T-helper 17 cell (primary cell): ENCODE measurements around the gene CHERP. TPM values are rescaled to one million over a fixed set of nuclear protein-coding genes. Genes with fewer than 3 reads are reported as not detected.

Experiments used
- ATAC-seq: fragments of 150-1000 bp; cut with Tn5 transposase; 2 replicates; pipeline ENCODE4 v1.10.0; 2021; ENCODE audit warnings: mild to moderate bottlenecking, moderate library complexity
- DNase-seq, 3 donors: peaks; one replicate each; pipeline versions ENCODE4 v3.0.0 to v3.0.0-alpha.2; 2020 to 2021
- H3K9me3 ChIP-seq: one replicate; pipeline ENCODE4 v1.7.0; 2013; ENCODE audit warnings: low read length, mild to moderate bottlenecking; ENCODE audit not compliant: control insufficient read depth, poor library complexity, severe bottlenecking
- H3K27ac Mint-ChIP-seq: one replicate; pipeline ENCODE4 v1.8.0; 2022; ENCODE audit warnings: mild to moderate bottlenecking, moderate library complexity, mixed read lengths
- H3K27me3 Mint-ChIP-seq: one replicate; pipeline ENCODE4 v1.8.0; 2022; ENCODE audit warnings: mixed read lengths
- H3K36me3 Mint-ChIP-seq: one replicate; pipeline ENCODE4 v1.8.0; 2022; ENCODE audit warnings: low read depth, mixed read lengths
- H3K4me1 Mint-ChIP-seq: one replicate; pipeline ENCODE4 v1.8.0; 2022; ENCODE audit warnings: mild to moderate bottlenecking, mixed read lengths
- H3K4me3 Mint-ChIP-seq: one replicate; pipeline ENCODE4 v1.8.0; 2022; ENCODE audit warnings: mild to moderate bottlenecking, moderate library complexity, mixed read lengths
- total RNA-seq, 4 donors: library from RNA in 2 of 4; stranded (reverse) in 2 of 4; gene quantifications; one replicate each; pipeline ENCODE4 v1.2.3 and lab custom pipeline; 2022 to 2026

CHERP gene
- total RNA-seq, 2 donors from 2014 or later, result 50.1 to 63.7 TPM

GRCh38 chr19:16584248-16585093 lies 42.2 kb upstream of the CHERP start:
- no peaks in the 10 kb centered on the region for H3K36me3 Mint-ChIP-seq
- H3K4me1 Mint-ChIP-seq, result peaks cover 55% of the 10 kb centered on the region
- ATAC-seq (peak; percentile 77), DNase-seq (peak; percentile 76 to 91 (median 82))
- H3K4me3 Mint-ChIP-seq, result peak overlapping the region; percentile 88
- H3K9me3 ChIP-seq, result no peaks in the 10 kb centered on the region
- no peaks in the 10 kb centered on the region for H3K27me3 Mint-ChIP-seq
- peak overlapping the region; percentile 97 for H3K27ac Mint-ChIP-seq

- Mint-ChIP-seq H3K27ac (peak overlapping the region; percentile 97), H3K36me3 (peaks cover 2% of the 10 kb centered on the region), H3K27me3 (no peaks in the 10 kb centered on the region), H3K4me3 (peak overlapping the region; percentile 88), H3K4me1 (peaks cover 46% of the 10 kb centered on the region)
- DNase-seq (no peak), ATAC-seq (no peak)
- no peaks in the 10 kb centered on the region for H3K9me3 ChIP-seq
Measured at GRCh38 chr19:16582486-16583261, 40.4 kb upstream of the CHERP start.

- ATAC-seq (no peak), DNase-seq (no peak)
- peaks cover 44% of the 10 kb centered on the region for H3K4me1 Mint-ChIP-seq
- H3K27ac Mint-ChIP-seq, result peak overlapping the region; percentile 62
- H3K4me3 Mint-ChIP-seq, result no peak overlapping the region
- no peaks in the 10 kb centered on the region for H3K27me3 Mint-ChIP-seq
- H3K9me3 ChIP-seq, result no peaks in the 10 kb centered on the region
- H3K36me3 Mint-ChIP-seq, result peaks cover 2% of the 10 kb centered on the region
Measured at GRCh38 chr19:16581971-16582343, 39.7 kb upstream of the CHERP start.

GRCh38 chr19:16581145-16581970 lies 39.1 kb upstream of the CHERP start:
- DNase-seq (no peak), ATAC-seq (no peak)
- Mint-ChIP-seq H3K27ac (peak overlapping the region; percentile 62), H3K4me3 (no peak overlapping the region), H3K4me1 (peaks cover 43% of the 10 kb centered on the region), H3K27me3 (no peaks in the 10 kb centered on the region), H3K36me3 (peaks cover 2% of the 10 kb centered on the region)
- H3K9me3 ChIP-seq, result no peaks in the 10 kb centered on the region

GRCh38 chr19:16579381-16579780 lies 37.1 kb upstream of the CHERP start:
- no peak overlapping the region for H3K4me3 Mint-ChIP-seq
- peak overlapping the region; percentile 47 for H3K27ac Mint-ChIP-seq

GRCh38 chr19:16577531-16577985 lies 35.3 kb upstream of the CHERP start:
- Mint-ChIP-seq H3K4me3 (no peak overlapping the region), H3K27ac (no peak overlapping the region), H3K4me1 (peaks cover 34% of the 10 kb centered on the region), H3K36me3 (peaks cover 5% of the 10 kb centered on the region), H3K27me3 (no peaks in the 10 kb centered on the region)
- H3K9me3 ChIP-seq, result no peaks in the 10 kb centered on the region
- no peak for DNase-seq
- ATAC-seq, result no peak

More at GRCh38 chr19:16579381-16579780, 37.1 kb upstream of the CHERP start:
- Mint-ChIP-seq H3K4me1 (peaks cover 32% of the 10 kb centered on the region), H3K36me3 (peaks cover 5% of the 10 kb centered on the region), H3K27me3 (no peaks in the 10 kb centered on the region)
- DNase-seq, result no peak
- H3K9me3 ChIP-seq, result no peaks in the 10 kb centered on the region
- ATAC-seq, result no peak

- no peaks in the 10 kb centered on the region for H3K27me3 Mint-ChIP-seq
- no peak for DNase-seq
- H3K27ac Mint-ChIP-seq, result peak overlapping the region; percentile 61
- H3K4me1 Mint-ChIP-seq, result peaks cover 36% of the 10 kb centered on the region
- no peak overlapping the region for H3K4me3 Mint-ChIP-seq
- H3K9me3 ChIP-seq, result no peaks in the 10 kb centered on the region
- peaks cover 7% of the 10 kb centered on the region for H3K36me3 Mint-ChIP-seq
- ATAC-seq, result no peak
Measured at GRCh38 chr19:16576690-16577530, 34.7 kb upstream of the CHERP start.

GRCh38 chr19:16575861-16576689 lies 33.8 kb upstream of the CHERP start:
- H3K27ac Mint-ChIP-seq, result peak overlapping the region; percentile 61
- H3K4me1 Mint-ChIP-seq, result peaks cover 38% of the 10 kb centered on the region
- no peaks in the 10 kb centered on the region for H3K9me3 ChIP-seq
- no peak overlapping the region for H3K4me3 Mint-ChIP-seq
- ATAC-seq (no peak), DNase-seq (no peak)
- H3K27me3 Mint-ChIP-seq, result no peaks in the 10 kb centered on the region
- H3K36me3 Mint-ChIP-seq, result peaks cover 7% of the 10 kb centered on the region

- no peak for ATAC-seq
- H3K27ac Mint-ChIP-seq, result peak overlapping the region; percentile 71
- H3K36me3 Mint-ChIP-seq, result peaks cover 7% of the 10 kb centered on the region
- no peak for DNase-seq
- peaks cover 35% of the 10 kb centered on the region for H3K4me1 Mint-ChIP-seq
- H3K4me3 Mint-ChIP-seq, result no peak overlapping the region
- no peaks in the 10 kb centered on the region for H3K9me3 ChIP-seq
- no peaks in the 10 kb centered on the region for H3K27me3 Mint-ChIP-seq
Measured at GRCh38 chr19:16575282-16575681, 33.0 kb upstream of the CHERP start.

- Mint-ChIP-seq H3K36me3 (peaks cover 7% of the 10 kb centered on the region), H3K4me1 (peaks cover 33% of the 10 kb centered on the region)
- DNase-seq, result no peak
Measured at GRCh38 chr19:16573925-16574324, 31.7 kb upstream of the CHERP start.

GRCh38 chr19:16573296-16573695 lies 31.1 kb upstream of the CHERP start:
- no peaks in the 10 kb centered on the region for H3K27me3 Mint-ChIP-seq
- H3K9me3 ChIP-seq, result no peaks in the 10 kb centered on the region
- DNase-seq, result no peak
- no peak for ATAC-seq
- H3K4me3 Mint-ChIP-seq, result peak overlapping the region; percentile 99
- peaks cover 28% of the 10 kb centered on the region for H3K4me1 Mint-ChIP-seq
- peak overlapping the region; percentile 98 for H3K27ac Mint-ChIP-seq
- peaks cover 5% of the 10 kb centered on the region for H3K36me3 Mint-ChIP-seq

More at GRCh38 chr19:16573925-16574324, 31.7 kb upstream of the CHERP start:
- Mint-ChIP-seq H3K27me3 (no peaks in the 10 kb centered on the region), H3K27ac (no peak overlapping the region), H3K4me3 (peak overlapping the region; percentile 99)
- H3K9me3 ChIP-seq, result no peaks in the 10 kb centered on the region
- no peak for ATAC-seq
